ENCODE measurements around the gene HNRNPM. TPM values are rescaled to one million over a fixed set of nuclear protein-coding genes. Genes with fewer than 3 reads are reported as not detected.

HNRNPM gene, protein sequence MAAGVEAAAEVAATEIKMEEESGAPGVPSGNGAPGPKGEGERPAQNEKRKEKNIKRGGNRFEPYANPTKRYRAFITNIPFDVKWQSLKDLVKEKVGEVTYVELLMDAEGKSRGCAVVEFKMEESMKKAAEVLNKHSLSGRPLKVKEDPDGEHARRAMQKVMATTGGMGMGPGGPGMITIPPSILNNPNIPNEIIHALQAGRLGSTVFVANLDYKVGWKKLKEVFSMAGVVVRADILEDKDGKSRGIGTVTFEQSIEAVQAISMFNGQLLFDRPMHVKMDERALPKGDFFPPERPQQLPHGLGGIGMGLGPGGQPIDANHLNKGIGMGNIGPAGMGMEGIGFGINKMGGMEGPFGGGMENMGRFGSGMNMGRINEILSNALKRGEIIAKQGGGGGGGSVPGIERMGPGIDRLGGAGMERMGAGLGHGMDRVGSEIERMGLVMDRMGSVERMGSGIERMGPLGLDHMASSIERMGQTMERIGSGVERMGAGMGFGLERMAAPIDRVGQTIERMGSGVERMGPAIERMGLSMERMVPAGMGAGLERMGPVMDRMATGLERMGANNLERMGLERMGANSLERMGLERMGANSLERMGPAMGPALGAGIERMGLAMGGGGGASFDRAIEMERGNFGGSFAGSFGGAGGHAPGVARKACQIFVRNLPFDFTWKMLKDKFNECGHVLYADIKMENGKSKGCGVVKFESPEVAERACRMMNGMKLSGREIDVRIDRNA
- total RNA-seq, result 100 to 1,000 TPM in 1 of 4 donors, 10 to 100 TPM in 3; 60.4 to 103 (median 79.7) TPM

DNA sequence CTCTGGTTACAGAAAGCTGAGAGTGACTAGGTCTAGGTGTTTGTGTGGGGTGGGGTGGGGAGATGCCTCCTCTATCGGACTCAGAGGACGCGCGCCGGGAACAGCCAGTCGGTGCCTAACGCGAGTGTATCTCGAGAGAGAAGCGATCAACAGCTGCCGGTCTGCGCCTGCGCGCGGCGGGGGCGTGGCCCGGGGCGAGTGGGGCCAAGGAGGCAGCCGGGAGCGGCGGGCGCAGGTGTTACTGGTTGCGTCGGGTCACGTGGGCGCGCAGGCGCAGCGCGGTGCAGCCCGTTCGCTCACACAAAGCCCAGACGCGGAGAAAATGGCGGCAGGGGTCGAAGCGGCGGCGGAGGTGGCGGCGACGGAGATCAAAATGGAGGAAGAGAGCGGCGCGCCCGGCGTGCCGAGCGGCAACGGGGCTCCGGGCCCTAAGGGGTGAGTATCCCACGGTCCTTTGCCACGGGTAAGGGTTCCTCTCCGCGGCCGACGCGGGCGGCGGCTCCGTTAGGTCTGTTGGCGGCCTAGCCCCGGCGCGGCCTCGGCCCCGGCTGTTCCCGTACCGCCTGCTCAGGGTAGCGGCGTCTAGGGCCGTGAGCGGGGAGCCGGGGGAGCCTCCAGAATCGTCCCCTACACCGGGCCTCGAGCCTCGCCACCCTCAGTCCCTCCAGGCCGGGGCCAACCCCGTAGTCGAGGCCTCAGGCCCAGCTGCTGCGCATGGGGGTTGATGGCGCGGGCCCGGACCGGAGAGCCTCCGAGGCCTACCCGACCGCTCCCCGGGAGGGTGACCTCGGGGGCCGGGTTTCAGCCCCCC lies at the start of gene HNRNPM:
Gene HNRNPM (plus strand): TSS at position 299 of the 811 bp plus-strand sequence. CDS start 24 bp downstream, at position 323.
- WGBS, 2 donors, result 0% methylated on average over 64 to 88 of the region's 93 CpGs
- peak within 1 kb of the TSS; percentile 96 for H3K4me3 ChIP-seq (ENCODE audit: low read depth, poor library complexity, severe bottlenecking)
- intact Hi-C loops (cut with DNase I; ENCODE audit: low total_unique reads), result loop anchor here (5.0 kb wide), 1 partner anchor 1887 kb away; the partner anchor contains the start of gene RAVER1

DNA sequence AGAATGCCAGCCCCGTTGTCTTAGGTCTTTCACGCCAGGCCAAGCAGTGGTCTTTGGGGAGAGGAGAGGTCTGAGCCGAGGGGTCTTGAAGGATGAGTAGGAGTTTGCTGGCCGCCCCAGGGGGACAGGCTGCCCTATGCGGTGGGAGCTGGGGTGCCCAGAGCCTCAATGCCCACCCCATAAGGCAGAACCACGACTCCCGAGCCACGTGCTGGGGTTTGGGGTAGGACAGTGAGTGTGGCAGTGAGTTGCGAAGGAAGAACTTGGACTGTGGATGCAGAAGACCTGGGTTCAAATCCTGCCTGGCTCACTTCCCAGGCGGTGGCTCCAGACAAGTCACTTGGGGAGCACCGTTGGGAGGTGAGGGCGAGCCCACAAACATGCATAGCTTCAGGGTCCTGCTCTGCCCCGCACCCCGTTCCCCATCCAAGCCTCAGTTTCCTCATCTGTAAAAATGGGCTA lies 49.1 kb upstream of the HNRNPM start:
- TF ChIP-seq, protein P1, sequence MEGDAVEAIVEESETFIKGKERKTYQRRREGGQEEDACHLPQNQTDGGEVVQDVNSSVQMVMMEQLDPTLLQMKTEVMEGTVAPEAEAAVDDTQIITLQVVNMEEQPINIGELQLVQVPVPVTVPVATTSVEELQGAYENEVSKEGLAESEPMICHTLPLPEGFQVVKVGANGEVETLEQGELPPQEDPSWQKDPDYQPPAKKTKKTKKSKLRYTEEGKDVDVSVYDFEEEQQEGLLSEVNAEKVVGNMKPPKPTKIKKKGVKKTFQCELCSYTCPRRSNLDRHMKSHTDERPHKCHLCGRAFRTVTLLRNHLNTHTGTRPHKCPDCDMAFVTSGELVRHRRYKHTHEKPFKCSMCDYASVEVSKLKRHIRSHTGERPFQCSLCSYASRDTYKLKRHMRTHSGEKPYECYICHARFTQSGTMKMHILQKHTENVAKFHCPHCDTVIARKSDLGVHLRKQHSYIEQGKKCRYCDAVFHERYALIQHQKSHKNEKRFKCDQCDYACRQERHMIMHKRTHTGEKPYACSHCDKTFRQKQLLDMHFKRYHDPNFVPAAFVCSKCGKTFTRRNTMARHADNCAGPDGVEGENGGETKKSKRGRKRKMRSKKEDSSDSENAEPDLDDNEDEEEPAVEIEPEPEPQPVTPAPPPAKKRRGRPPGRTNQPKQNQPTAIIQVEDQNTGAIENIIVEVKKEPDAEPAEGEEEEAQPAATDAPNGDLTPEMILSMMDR (IDR thresholded peaks at IDR 0.05), result no peak
- no peak for TF ChIP-seq POLR2A (IDR thresholded peaks at IDR 0.05)
- WGBS, 2 donors, result 82 to 93% methylated on average over 14 of the region's 14 CpGs
- H3K4me3 ChIP-seq (ENCODE audit: low read depth, poor library complexity, severe bottlenecking), result no peak overlapping the region
- DNase-seq (ENCODE audit: low spot score in 2 of 2), result no peak
- intact Hi-C loops (cut with DNase I; ENCODE audit: low total_unique reads), result loop anchor here (5.0 kb wide), 1 partner anchor 43 kb away; no protein-coding TSS in a partner anchor

More for the DNA sequence above, at the start of gene HNRNPM:
- DNase-seq (ENCODE audit: low spot score in 2 of 2), result peak; percentile 99 to 100
- peak in 1 of 2 donors; percentile 78 for TF ChIP-seq POLR2A (IDR thresholded peaks at IDR 0.05)
- TF ChIP-seq, protein P1 (IDR thresholded peaks at IDR 0.05), result peak in 1 of 3 donors; percentile 6

DNA sequence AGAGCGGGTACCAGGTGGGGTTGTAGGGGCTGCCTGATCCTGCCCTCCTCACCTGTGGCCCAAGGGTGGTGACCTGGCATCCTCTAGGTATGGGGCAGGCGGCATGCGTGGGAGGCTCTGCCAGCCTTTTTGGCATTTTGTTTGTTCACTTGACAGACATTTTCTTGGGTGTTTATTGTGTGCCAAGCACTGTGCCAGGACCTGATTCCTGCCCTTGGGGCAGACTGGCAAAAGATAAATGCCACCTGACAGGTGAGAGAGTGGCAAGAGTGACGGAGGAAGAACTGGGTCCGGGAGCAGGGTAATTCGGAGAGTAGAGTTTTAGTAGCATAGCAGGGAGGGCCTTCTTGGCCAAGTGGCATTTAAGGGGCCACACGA lies 48.6 kb upstream of the HNRNPM start:
- intact Hi-C loops (cut with DNase I; ENCODE audit: low total_unique reads), result loop anchor here (5.0 kb wide), 1 partner anchor 44 kb away; no protein-coding TSS in a partner anchor
- TF ChIP-seq POLR2A (IDR thresholded peaks at IDR 0.05), result no peak
- TF ChIP-seq, protein P1 (IDR thresholded peaks at IDR 0.05), result no peak
- no peak overlapping the region for H3K4me3 ChIP-seq (ENCODE audit: low read depth, poor library complexity, severe bottlenecking)
- 55 to 63% methylated on average over 7 of the region's 7 CpGs for WGBS, 2 donors
- DNase-seq (ENCODE audit: low spot score in 2 of 2), result no peak

DNA sequence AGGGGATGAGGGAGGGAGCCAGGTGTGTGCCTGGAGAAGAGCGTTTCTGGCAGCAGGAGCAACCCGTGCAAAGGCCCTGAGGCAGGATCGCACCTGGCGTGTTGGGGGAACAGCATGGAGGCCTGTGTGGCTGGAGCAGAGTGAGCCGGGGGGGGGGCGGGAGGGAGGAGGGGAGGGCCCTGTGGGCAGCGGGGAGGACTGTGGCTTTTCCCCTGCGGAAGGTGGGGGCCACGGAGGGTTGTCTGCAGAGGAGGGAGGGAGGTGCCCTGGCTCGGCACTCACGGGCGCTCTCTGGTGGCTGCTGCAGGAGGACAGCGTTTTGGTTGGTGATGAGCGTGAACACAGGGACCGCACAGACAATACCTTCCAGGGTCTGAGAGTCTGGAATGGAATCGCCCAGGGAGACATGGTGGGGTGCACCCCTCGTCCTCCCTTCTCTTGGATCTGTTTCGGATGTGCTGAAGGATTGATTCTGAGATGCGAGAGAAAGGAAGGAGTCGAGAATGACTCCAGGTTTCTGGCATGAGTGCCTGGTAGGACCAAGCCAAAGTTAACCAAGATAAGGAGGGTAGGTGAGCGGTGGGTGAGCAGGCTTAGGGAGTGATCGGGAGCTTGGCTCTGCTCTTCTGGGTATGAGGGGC lies 48.1 kb upstream of the HNRNPM start:
- WGBS, 2 donors, result 35 to 38% methylated on average over 20 to 21 of the region's 22 CpGs
- peak in 1 of 2 donors; percentile 59 for DNase-seq (ENCODE audit: low spot score in 2 of 2)
- intact Hi-C loops (cut with DNase I; ENCODE audit: low total_unique reads), result loop anchor here (5.0 kb wide), 1 partner anchor 44 kb away; no protein-coding TSS in a partner anchor

More for the DNA sequence above, 48.1 kb upstream of the HNRNPM start:
- H3K4me3 ChIP-seq (ENCODE audit: low read depth, poor library complexity, severe bottlenecking), result no peak overlapping the region
- no peak for TF ChIP-seq POLR2A (IDR thresholded peaks at IDR 0.05)
- TF ChIP-seq, protein P1 (IDR thresholded peaks at IDR 0.05), result no peak
